Hepatocyte (in vitro differentiated cells): ENCODE results near the gene MEAF6.

Source experiments
- EZH2phosphoT487 ChIP-seq: fragments of 200-600 bp; sonication (generic); IDR thresholded peaks from one replicate; pipeline ENCODE4 v1.6.1; 2018; ENCODE audit warnings: antibody characterized with exemption, mild to moderate bottlenecking, low read depth, moderate library complexity; ENCODE audit not compliant: unreplicated experiment, severe bottlenecking
- TF ChIP-seq, protein P1 (sequence below): fragments of 200-600 bp; sonication (generic); IDR thresholded peaks from 2 replicates; pipeline ENCODE4 v1.5.1; 2016; ENCODE audit warnings: antibody characterized with exemption, mild to moderate bottlenecking; ENCODE audit not compliant: poor library complexity

GRCh38 chr1:37553598-37553926 is 39.0 kb upstream of the MEAF6 start:
- TF ChIP-seq EZH2phosphoT487, result no peak
- TF ChIP-seq, protein P1, sequence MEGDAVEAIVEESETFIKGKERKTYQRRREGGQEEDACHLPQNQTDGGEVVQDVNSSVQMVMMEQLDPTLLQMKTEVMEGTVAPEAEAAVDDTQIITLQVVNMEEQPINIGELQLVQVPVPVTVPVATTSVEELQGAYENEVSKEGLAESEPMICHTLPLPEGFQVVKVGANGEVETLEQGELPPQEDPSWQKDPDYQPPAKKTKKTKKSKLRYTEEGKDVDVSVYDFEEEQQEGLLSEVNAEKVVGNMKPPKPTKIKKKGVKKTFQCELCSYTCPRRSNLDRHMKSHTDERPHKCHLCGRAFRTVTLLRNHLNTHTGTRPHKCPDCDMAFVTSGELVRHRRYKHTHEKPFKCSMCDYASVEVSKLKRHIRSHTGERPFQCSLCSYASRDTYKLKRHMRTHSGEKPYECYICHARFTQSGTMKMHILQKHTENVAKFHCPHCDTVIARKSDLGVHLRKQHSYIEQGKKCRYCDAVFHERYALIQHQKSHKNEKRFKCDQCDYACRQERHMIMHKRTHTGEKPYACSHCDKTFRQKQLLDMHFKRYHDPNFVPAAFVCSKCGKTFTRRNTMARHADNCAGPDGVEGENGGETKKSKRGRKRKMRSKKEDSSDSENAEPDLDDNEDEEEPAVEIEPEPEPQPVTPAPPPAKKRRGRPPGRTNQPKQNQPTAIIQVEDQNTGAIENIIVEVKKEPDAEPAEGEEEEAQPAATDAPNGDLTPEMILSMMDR, result no peak
